CD14-positive monocyte (primary cell): Measurements from ENCODE around the gene TTC39B. TPM values are rescaled to one million over a fixed set of nuclear protein-coding genes. Genes with fewer than 3 reads are reported as not detected.

Experiments
- DNase-seq, 3 donors: peaks; one replicate each; pipeline ENCODE4 v3.0.0-alpha.2; 2011 to 2022
- H2AFZ ChIP-seq: 2 replicates; pipeline ENCODE4 v1.6.0; 2012; ENCODE audit warnings: mild to moderate bottlenecking, low read depth, low read length, inconsistent platforms; ENCODE audit not compliant: insufficient read depth, poor library complexity, severe bottlenecking
- H3K27ac ChIP-seq, 2 donors: 1 replicate in 1 of 2; 2 replicates in 1 of 2; pipeline ENCODE4 v1.5.1; 2012 to 2013; ENCODE audit warnings: low read length in 2 of 2, control low read depth in 1 of 2, inconsistent platforms in 1 of 2, low read depth in 1 of 2, mild to moderate bottlenecking in 1 of 2
- H3K27me3 ChIP-seq, 2 donors: one replicate each; pipeline versions ENCODE4 v1.6.0 to v1.6.1; 2011 to 2013; ENCODE audit warnings: low read length in 2 of 2; ENCODE audit not compliant: control insufficient read depth in 2 of 2, insufficient read depth in 2 of 2
- H3K36me3 ChIP-seq, 2 donors: replicated peaks in 1 of 2; 1 replicate in 1 of 2; 2 replicates in 1 of 2; pipeline versions ENCODE4 v1.5.1 to v1.6.1; 2012 to 2013; ENCODE audit warnings: low read length in 2 of 2, control low read depth in 1 of 2, inconsistent platforms in 1 of 2, mild to moderate bottlenecking in 1 of 2; ENCODE audit not compliant: insufficient read depth in 2 of 2, control insufficient read depth in 1 of 2
- H3K4me1 ChIP-seq, 2 donors: 1 replicate in 1 of 2; 2 replicates in 1 of 2; pipeline versions ENCODE4 v1.5.1 to v1.6.1; 2012 to 2013; ENCODE audit warnings: low read length in 2 of 2, control low read depth in 1 of 2, inconsistent platforms in 1 of 2, mild to moderate bottlenecking in 1 of 2, moderate library complexity in 1 of 2; ENCODE audit not compliant: insufficient read depth in 2 of 2, control insufficient read depth in 1 of 2
- H3K4me2 ChIP-seq: replicated peaks from 2 replicates; pipeline ENCODE3; 2012; ENCODE audit warnings: low read length, moderate library complexity, mild to moderate bottlenecking; ENCODE audit not compliant: poor library complexity, severe bottlenecking; ENCODE audit errors: extremely low read depth
- H3K4me3 ChIP-seq, 3 experiments: fragments of 200-600 bp in 1 of 3; sonication (generic) in 1 of 3; replicated peaks in 1 of 3; 1 replicate in 2 of 3; 2 replicates in 1 of 3; pipeline ENCODE4 v1.5.1; 2011 to 2013; ENCODE audit warnings: low read length in 3 of 3, mild to moderate bottlenecking in 3 of 3, control low read depth in 2 of 3, low read depth in 2 of 3, inconsistent platforms in 1 of 3, moderate library complexity in 1 of 3
- H3K79me2 ChIP-seq: 2 replicates; pipeline ENCODE4 v1.6.0; 2012; ENCODE audit warnings: mild to moderate bottlenecking, control low read depth, inconsistent platforms, low read length, moderate library complexity; ENCODE audit not compliant: insufficient read depth
- H3K9ac ChIP-seq: 2 replicates; pipeline ENCODE4 v1.6.0; 2017; ENCODE audit warnings: low read length, mild to moderate bottlenecking; ENCODE audit not compliant: insufficient read depth, poor library complexity, severe bottlenecking
- H3K9me3 ChIP-seq, 2 donors: replicated peaks in 1 of 2; 1 replicate in 1 of 2; 2 replicates in 1 of 2; pipeline versions ENCODE4 v1.5.1 to v1.6.1; 2012 to 2013; ENCODE audit warnings: low read length in 2 of 2, control low read depth in 1 of 2; ENCODE audit not compliant: control insufficient read depth in 1 of 2, insufficient read depth in 1 of 2
- H4K20me1 ChIP-seq: 2 replicates; pipeline ENCODE4 v1.6.0; 2012; ENCODE audit warnings: mild to moderate bottlenecking, low read length, control low read depth, moderate library complexity; ENCODE audit not compliant: insufficient read depth
- H3K27ac Mint-ChIP-seq, 7 donors: one replicate each; pipeline ENCODE4 v1.8.0; 2020; ENCODE audit warnings: mild to moderate bottlenecking in 7 of 7, mixed read lengths in 7 of 7, moderate library complexity in 6 of 7, inconsistent platforms in 2 of 7
- H3K27me3 Mint-ChIP-seq, 3 donors: one replicate each; pipeline ENCODE4 v1.8.0; 2021 to 2022; ENCODE audit warnings: low read depth in 3 of 3, mild to moderate bottlenecking in 3 of 3, mixed read lengths in 3 of 3, moderate library complexity in 3 of 3, inconsistent platforms in 1 of 3
- H3K36me3 Mint-ChIP-seq, 2 donors: one replicate each; pipeline ENCODE4 v1.8.0; 2020; ENCODE audit warnings: mixed read lengths in 2 of 2, inconsistent platforms in 1 of 2, mild to moderate bottlenecking in 1 of 2
- H3K4me1 Mint-ChIP-seq: one replicate; pipeline ENCODE4 v1.8.0; 2020; ENCODE audit warnings: mild to moderate bottlenecking, mixed read lengths
- H3K4me3 Mint-ChIP-seq, 2 donors: one replicate each; pipeline ENCODE4 v1.8.0; 2020; ENCODE audit warnings: mild to moderate bottlenecking in 2 of 2, mixed read lengths in 2 of 2, moderate library complexity in 1 of 2
- H3K9me3 Mint-ChIP-seq, 7 donors: one replicate each; pipeline ENCODE4 v1.8.0; 2020 to 2022; ENCODE audit warnings: mixed read lengths in 7 of 7, mild to moderate bottlenecking in 6 of 7, moderate library complexity in 6 of 7, inconsistent platforms in 2 of 7
- WGBS: methylation state at CpG from one replicate; pipeline ENCODE4 v1.1.5; 2013; ENCODE audit warnings: missing lambda C conversion rate; ENCODE audit not compliant: insufficient coverage; 5-methylcytosine and 5-hydroxymethylcytosine counted together
- intact Hi-C, 2 donors: fragments of 100-400 bp; cut with micrococcal nuclease; formaldehyde crosslinking; loops; one replicate each; pipeline versions ENCODE4 v1.15.0 to v1.15.1; 2023
- polyA plus RNA-seq, 3 donors: library from polyadenylated mRNA; depleted of rRNA in 1 of 3; unstranded in 2 of 3; stranded (reverse) in 1 of 3; fragments of 300-500 nt in 2 of 3; fragments of >200 nt in 1 of 3; fragmentation: Illumina TruSeq in 2 of 3; gene quantifications; 1 replicate in 2 of 3; 2 replicates in 1 of 3; pipeline ENCODE4 v1.2.3, GENCODE V29; 2012 to 2021
- TF ChIP-seq, protein P1 (sequence below): fragments of 200-600 bp; IDR thresholded peaks from one replicate; pipeline ENCODE4 v1.8.0; 2022; ENCODE audit warnings: antibody characterized with exemption, mild to moderate bottlenecking

The TTC39B gene
- polyA plus RNA-seq, 3 donors, result 0.87 to 5.3 (median 3.1) TPM

DNA sequence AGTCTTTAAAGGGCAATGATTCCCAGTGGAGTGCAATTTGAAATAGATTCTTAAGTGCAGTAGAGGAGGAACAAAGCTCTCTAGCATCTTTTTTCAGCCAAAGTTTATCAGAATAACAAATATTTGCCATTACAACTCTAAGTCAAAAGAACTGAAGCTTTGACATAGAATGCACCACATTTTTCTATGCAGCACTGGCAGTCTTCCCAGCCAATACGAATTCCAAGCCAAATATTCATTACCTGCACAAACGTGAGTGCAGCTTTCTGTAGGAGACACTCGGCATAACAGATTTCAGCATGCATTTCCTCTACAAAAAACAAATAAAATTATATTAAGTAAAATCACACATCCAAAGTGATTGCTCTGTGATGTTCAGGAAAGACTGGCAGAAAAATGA is 103.4 kb downstream of the TTC39B start:
- peaks cover 0 to 7% of the 10 kb centered on the region in 2 donors for H3K36me3 ChIP-seq
- Mint-ChIP-seq H3K9me3 (peaks cover 0 to 11% (median 5%) of the 10 kb centered on the region in 7 donors), H3K27ac (no peak overlapping the region), H3K27me3 (no peaks in the 10 kb centered on the region), H3K4me3 (no peak overlapping the region), H3K4me1 (no peaks in the 10 kb centered on the region), H3K36me3 (peaks cover 11 to 16% of the 10 kb centered on the region in 2 donors)
- H3K9me3 ChIP-seq, result no peaks in the 10 kb centered on the region
- H2AFZ ChIP-seq, result no peak overlapping the region
- no peaks in the 10 kb centered on the region for H3K79me2 ChIP-seq
- no peaks in the 10 kb centered on the region for H4K20me1 ChIP-seq
- H3K4me3 ChIP-seq, result no peak overlapping the region
- H3K4me2 ChIP-seq, result no peak overlapping the region
- no peak overlapping the region for H3K9ac ChIP-seq
- TF ChIP-seq, protein P1, sequence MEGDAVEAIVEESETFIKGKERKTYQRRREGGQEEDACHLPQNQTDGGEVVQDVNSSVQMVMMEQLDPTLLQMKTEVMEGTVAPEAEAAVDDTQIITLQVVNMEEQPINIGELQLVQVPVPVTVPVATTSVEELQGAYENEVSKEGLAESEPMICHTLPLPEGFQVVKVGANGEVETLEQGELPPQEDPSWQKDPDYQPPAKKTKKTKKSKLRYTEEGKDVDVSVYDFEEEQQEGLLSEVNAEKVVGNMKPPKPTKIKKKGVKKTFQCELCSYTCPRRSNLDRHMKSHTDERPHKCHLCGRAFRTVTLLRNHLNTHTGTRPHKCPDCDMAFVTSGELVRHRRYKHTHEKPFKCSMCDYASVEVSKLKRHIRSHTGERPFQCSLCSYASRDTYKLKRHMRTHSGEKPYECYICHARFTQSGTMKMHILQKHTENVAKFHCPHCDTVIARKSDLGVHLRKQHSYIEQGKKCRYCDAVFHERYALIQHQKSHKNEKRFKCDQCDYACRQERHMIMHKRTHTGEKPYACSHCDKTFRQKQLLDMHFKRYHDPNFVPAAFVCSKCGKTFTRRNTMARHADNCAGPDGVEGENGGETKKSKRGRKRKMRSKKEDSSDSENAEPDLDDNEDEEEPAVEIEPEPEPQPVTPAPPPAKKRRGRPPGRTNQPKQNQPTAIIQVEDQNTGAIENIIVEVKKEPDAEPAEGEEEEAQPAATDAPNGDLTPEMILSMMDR, result no peak
- no peaks in the 10 kb centered on the region for H3K4me1 ChIP-seq
- intact Hi-C loops, result no loop called here
- no peaks in the 10 kb centered on the region for H3K27me3 ChIP-seq
- no peak for DNase-seq
- 100% methylated on average over 1 of the region's 3 CpGs for WGBS
- no peak overlapping the region for H3K27ac ChIP-seq

DNA sequence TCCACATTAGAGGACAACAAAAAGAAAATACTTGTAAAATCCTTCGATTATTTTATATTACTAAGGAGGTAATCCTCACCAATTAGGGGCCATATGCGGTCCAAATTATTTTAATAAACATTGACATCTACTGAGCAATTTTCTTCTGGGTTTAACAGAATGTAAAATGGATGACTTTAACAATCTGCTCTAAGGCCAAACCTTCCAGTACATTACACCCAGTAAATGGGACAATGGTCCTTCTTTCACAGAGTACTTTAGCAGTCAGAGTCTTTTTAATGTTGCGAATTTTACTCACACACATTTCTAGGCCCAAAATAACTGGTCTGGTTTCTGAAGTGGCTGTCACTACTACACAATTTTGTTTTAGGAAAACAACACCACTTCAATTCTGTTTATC is 106.9 kb downstream of the TTC39B start:
- H3K27me3 ChIP-seq, result no peaks in the 10 kb centered on the region
- WGBS, result no CpG with 5 or more reads among the region's 3 CpGs
- H3K27me3 Mint-ChIP-seq, result no peaks in the 10 kb centered on the region
- H3K4me1 ChIP-seq, result no peaks in the 10 kb centered on the region
- H3K9me3 Mint-ChIP-seq, result peaks cover 2 to 10% (median 3%) of the 10 kb centered on the region in 7 donors
- no peak overlapping the region for H3K4me3 Mint-ChIP-seq
- H3K36me3 Mint-ChIP-seq, result peaks cover 10 to 17% of the 10 kb centered on the region in 2 donors
- H3K27ac ChIP-seq, result no peak overlapping the region
- no peaks in the 10 kb centered on the region for H3K4me1 Mint-ChIP-seq
- no peak overlapping the region for H2AFZ ChIP-seq
- intact Hi-C loops, result no loop called here
- no peak overlapping the region for H3K27ac Mint-ChIP-seq
- no peak overlapping the region for H3K9ac ChIP-seq
- no peak overlapping the region for H3K4me3 ChIP-seq
- no peaks in the 10 kb centered on the region for H3K9me3 ChIP-seq
- peaks cover 0 to 20% of the 10 kb centered on the region in 2 donors for H3K36me3 ChIP-seq
- H4K20me1 ChIP-seq, result no peaks in the 10 kb centered on the region
- TF ChIP-seq, protein P1, result no peak
- no peaks in the 10 kb centered on the region for H3K79me2 ChIP-seq
- no peak overlapping the region for H3K4me2 ChIP-seq
- DNase-seq, result no peak
